Activated CD8-positive, alpha-beta memory T cell treated with anti-CD3 and anti-CD28 coated beads, Interleukin-2, amount 50 U/mL, for 24 hours (primary cell): Measurements from ENCODE around the gene SLC41A1.
A peak's percentile ranks its signal among the peaks of the same experiment; 100 is the strongest.

ENCODE experiments used
- DNase-seq: peaks from one replicate; pipeline ENCODE4 v3.0.0-alpha.2; 2020; ENCODE audit errors: extremely low read depth

The SLC41A1 gene

GRCh38 chr1:205754857-205755256 lies 58.1 kb downstream of the SLC41A1 start:
- DNase-seq = no peak

DNA sequence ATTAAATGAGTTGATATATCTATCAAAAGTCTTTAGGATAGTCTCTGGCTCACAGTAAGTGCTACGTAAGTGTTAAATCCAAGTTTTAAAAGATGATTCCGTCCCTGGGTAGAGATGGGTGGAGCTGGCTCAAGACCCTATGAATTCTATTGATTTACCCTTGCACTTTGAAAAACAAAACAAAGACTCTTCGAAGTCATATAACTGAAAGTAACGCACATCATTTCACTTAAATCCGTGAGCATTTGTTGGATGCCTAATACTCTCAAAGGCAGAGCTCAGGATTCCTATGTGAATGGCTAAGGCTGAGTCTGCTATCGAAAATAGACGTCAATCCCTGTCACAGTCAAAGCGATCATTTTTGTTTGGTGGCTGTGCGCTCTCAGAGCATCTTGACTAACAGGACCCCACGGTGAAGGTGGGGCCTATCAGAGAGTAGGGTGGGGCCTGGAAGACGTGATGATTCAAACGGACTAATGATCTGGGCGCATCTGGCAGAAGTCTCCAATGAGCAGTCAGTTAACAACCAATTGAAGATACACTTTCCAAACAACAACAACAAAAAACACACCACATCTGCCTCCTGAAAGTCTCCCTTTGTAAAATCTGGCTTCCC lies 61.9 kb downstream of the SLC41A1 start:
- DNase-seq = no peak

- peak; percentile 93 for DNase-seq
These were observed 62.6 kb downstream of the SLC41A1 start, which contains the start of gene NUCKS1 for GRCh38 chr1:205750138-205751035. Gene NUCKS1 (minus strand): TSS chr1:205750182. CDS start chr1:205749973, 209 bp downstream.

DNA sequence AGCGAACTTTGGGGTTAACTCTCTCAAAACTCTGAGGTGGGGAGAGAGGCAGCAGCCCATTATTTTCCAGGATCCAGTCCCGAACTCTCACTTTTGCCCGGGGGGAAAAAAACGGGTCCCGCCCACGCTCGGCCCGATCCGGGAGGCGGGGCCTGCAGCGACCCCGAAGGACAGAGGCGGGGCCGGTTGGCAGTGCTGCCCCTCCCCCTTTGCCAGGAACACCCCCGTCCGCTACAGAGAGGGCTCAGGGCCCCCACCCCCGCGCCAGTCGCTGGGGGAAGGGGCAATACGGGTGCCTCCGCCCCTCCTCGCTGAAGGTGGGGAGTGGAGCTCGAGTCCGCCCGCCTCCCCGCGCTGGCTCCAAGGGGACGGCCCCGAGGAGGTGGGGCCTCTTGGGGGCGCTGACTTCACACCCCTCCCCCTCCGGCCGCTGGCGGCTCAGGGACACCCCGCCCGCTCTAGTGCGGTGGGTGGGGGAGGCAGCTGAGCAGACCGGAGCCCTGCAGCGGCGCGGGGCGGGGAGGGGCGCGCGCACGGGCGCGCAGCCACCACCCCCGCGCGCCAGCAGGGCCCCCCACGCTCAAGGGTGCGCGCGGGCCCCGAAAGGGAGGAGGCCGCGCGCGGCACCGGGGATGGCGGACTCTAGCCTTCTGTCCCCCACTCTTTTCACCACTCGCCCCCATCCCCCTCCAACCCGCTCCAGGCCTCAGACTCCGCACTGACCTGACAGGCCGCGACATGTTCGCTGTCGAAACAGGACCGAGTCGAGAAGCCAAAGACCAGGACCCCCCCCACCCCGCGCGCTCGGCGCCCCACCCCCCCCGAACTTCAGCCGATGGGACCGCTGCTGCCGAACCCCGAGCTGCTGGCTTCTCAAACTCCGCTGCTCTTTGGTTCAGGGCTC lies 63.5 kb downstream of the SLC41A1 start:
- peak; percentile 84 for DNase-seq

- DNase-seq = no peak
These were observed 64.4 kb downstream of the SLC41A1 start for GRCh38 chr1:205748403-205749233.

GRCh38 chr1:205746757-205747412 lies 66.1 kb downstream of the SLC41A1 start:
- DNase-seq = no peak

DNA sequence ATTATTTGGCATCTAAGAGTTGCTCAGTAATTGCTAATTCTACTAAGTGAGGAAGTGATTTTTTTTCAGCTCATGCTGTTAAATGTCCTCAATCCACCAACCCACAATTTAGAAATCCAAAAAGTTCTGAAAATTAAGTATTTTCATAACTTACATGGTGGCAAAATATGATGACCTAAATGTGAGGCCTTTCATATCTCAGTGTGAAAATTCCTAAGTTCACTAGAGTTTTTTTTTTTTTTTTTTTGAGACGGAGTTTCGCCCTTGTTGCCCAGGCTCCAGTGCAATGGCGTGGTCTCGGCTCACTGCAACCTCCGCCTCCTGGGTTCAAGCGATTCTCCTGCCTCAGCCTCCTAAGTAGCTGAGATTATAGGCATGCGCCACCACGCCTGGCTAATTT lies 68.6 kb downstream of the SLC41A1 start:
- no peak for DNase-seq

DNA sequence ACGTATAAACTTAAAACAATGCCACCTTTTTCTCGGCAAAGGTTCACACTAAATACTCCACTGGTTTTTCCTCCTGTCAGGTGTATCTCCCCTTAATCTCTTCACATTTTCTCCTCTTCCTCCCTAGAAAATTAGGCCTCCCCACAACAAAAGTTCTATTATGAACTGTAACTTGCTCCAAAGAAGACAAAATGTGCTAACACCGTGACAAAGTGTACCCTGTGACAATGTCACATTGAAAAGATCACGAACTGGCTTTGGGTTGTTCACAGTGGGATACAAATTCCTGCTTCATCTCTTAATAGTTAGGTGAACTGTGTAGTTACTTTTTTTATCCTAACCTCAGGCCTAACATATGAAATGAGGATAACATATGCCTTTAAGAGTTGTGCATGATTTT lies 69.0 kb downstream of the SLC41A1 start:
- no peak for DNase-seq

DNA sequence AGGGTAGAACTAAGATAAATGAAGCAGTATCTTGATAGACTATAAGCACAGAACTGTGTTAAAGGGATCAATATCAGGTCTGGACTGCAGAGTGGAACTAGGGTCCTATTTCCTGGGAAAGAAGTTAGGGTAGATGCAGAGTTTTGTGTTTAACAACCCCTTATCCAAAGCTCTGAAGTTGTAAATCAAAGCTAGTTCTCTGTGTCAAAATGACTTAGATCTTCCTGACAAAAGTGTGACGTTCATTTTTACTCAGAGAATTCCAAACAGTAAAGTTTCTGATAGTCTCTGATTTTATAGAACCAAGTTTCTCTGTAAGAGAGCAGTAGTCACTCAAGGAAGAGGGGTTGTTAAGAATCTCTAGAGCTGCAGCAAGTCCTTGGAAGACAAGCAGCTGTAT lies 71.3 kb downstream of the SLC41A1 start:
- DNase-seq = no peak

DNA sequence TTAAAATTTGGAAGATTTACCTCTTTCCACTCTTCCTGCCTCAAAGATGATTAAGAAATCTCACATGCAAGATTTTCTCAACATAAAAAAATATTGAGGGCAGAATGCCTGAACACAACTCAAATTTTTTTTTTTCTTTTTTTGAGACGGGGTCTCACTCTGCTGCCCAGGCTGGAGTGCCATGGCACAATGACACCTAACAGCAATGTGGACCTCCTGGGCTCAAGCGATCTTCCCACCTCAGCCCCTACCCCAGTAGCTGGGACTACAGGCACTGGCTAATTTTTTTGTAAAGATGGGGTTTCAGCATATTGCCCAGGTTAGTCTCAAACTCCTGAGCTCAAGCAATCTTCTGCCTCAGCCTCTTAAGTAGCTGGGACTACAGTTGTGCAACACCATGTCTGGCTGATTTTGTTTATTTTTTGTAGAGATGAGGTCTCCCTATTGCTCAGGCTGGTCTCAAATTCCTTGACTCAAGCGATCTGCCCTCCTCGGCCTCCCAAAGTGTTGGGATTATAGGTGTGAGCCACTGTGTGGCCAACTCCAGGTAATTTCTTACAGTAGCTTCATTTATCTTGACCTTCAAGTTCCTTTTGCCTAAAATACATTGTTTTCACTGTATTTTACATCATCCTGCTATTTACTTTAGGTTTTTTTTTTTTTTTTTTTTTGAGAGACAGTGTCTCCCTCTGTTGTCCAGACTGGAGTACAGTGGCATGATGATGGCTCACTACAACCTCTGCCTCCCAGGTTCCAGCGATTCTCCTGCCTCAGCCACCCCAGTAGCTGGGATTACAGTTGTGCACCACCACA lies 73.4 kb downstream of the SLC41A1 start:
- DNase-seq = no peak
